K562 (cell line): Measurements from ENCODE around the gene NT5C2. TPM values are rescaled to one million over a fixed set of nuclear protein-coding genes. Genes with fewer than 3 reads are reported as not detected.

Experiments used
- CBFB ChIP-seq: sonication (generic); formaldehyde crosslinking; IDR thresholded peaks from 2 replicates; pipeline ENCODE4 v1.4.0; 2020; ENCODE audit warnings: mild to moderate bottlenecking, missing genetic modification reagents
- CHD4 ChIP-seq: fragments of 200-600 bp; sonication (generic); IDR thresholded peaks from 3 replicates; pipeline ENCODE4 v1.6.1; 2012; ENCODE audit warnings: low read depth, mild to moderate bottlenecking, mixed read lengths, low read length, inconsistent platforms; ENCODE audit not compliant: insufficient read depth, insufficient replicate concordance, poor library complexity, severe bottlenecking
- DDX20 ChIP-seq: fragments of 450-650 bp; IDR thresholded peaks from 2 replicates; pipeline ENCODE4 v1.6.1; 2016; ENCODE audit warnings: missing genetic modification characterization, low read depth, mild to moderate bottlenecking, missing compliant biosample characterization, moderate library complexity
- GTF2F1 ChIP-seq: IDR thresholded peaks from 2 replicates; pipeline ENCODE4 v1.6.1; 2011; ENCODE audit warnings: low read depth, low read length, improper control_type of control experiment
- HNRNPK ChIP-seq: fragments of 200-400 bp; formaldehyde crosslinking; IDR thresholded peaks from one replicate; pipeline ENCODE4 v1.6.1; 2018; ENCODE audit warnings: mild to moderate bottlenecking, low read depth, low read length; ENCODE audit not compliant: poor library complexity, severe bottlenecking
- NR2C1 ChIP-seq, 2 experiments: fragments of 450-650 bp; IDR thresholded peaks; 2 replicates each; pipeline ENCODE4 v1.6.1; 2017; ENCODE audit warnings: mild to moderate bottlenecking in 2 of 2, antibody characterized with exemption in 1 of 2, inconsistent platforms in 1 of 2, missing compliant biosample characterization in 1 of 2, missing genetic modification characterization in 1 of 2
- PCBP2 ChIP-seq: fragments of 200-400 bp; formaldehyde crosslinking; IDR thresholded peaks from 2 replicates; pipeline ENCODE4 v1.6.1; 2018; ENCODE audit warnings: low read length, low read depth, mild to moderate bottlenecking, moderate library complexity; ENCODE audit not compliant: poor library complexity, severe bottlenecking
- SETDB1 ChIP-seq: IDR thresholded peaks from one replicate; pipeline ENCODE4 v1.6.1; 2012; ENCODE audit warnings: low read length, control low read depth, inconsistent platforms
- SRSF1 ChIP-seq: fragments of 200-400 bp; formaldehyde crosslinking; IDR thresholded peaks from 2 replicates; pipeline ENCODE4 v1.6.1; 2017; ENCODE audit warnings: mild to moderate bottlenecking, low read depth, low read length, moderate library complexity
- TARDBP ChIP-seq: fragments of 450-650 bp; IDR thresholded peaks from 2 replicates; pipeline ENCODE4 v1.6.1; 2016
- ZNF124 ChIP-seq: sonication (generic); formaldehyde crosslinking; IDR thresholded peaks from 2 replicates; pipeline ENCODE4 v1.8.1; 2022; ENCODE audit warnings: missing genetic modification reagents
- ZNF174 ChIP-seq: fragments of 250-450 bp; sonication (Bioruptor Pico); IDR thresholded peaks from 2 replicates; pipeline ENCODE4 v1.4.0; 2020; ENCODE audit warnings: mild to moderate bottlenecking
- ZNF212 ChIP-seq: fragments of 450-650 bp; formaldehyde crosslinking; IDR thresholded peaks from 2 replicates; pipeline ENCODE4 v1.4.0; 2020; ENCODE audit warnings: mild to moderate bottlenecking
- polyA plus RNA-seq, 8 experiments: library from polyadenylated mRNA; depleted of rRNA in 4 of 8; stranded (reverse) in 5 of 8; unstranded in 3 of 8; fragments of >200 nt; fragmentation: Nextera tagmentation in 2 of 8; fragmentation: Illumina TruSeq in 1 of 8; extraction: Ambion mirVana in 2 of 8; extraction: Trizol in 1 of 8; gene quantifications; 2 replicates each; pipeline versions ENCODE4 v1.2.1 to v1.2.3, GENCODE V29; 2011 to 2014; ENCODE audit warnings: inconsistent platforms in 1 of 8, missing spikeins in 1 of 8
- total RNA-seq, 7 experiments: library from RNA; depleted of rRNA in 6 of 7; stranded (reverse); fragments of >200 nt in 6 of 7; fragmentation: Illumina TruSeq in 2 of 7; extraction: Trizol in 2 of 7; gene quantifications; 2 replicates each; pipeline versions ENCODE4 v1.2.1 to v1.2.3, GENCODE V29; 2011 to 2021; ENCODE audit warnings: low replicate concordance in 1 of 7
- TF ChIP-seq, protein P1 (sequence below): IDR thresholded peaks from 3 replicates; pipeline ENCODE4 v1.6.1; 2011; ENCODE audit warnings: borderline replicate concordance, mild to moderate bottlenecking, moderate library complexity; ENCODE audit not compliant: insufficient read length; ENCODE audit errors: extremely low read depth
- TF ChIP-seq, protein P2 (sequence below): fragments of 450-650 bp; IDR thresholded peaks from 2 replicates; pipeline ENCODE4 v1.6.1; 2018; ENCODE audit not compliant: partially characterized antibody
- TF ChIP-seq, protein P3 (sequence below): sonication (generic); formaldehyde crosslinking; IDR thresholded peaks from 2 replicates; pipeline ENCODE4 v1.8.0; 2022; ENCODE audit warnings: missing genetic modification reagents, mild to moderate bottlenecking, borderline replicate concordance
- TF ChIP-seq, protein P4 (sequence below): sonication (generic); formaldehyde crosslinking; IDR thresholded peaks from 2 replicates; pipeline ENCODE4 v1.8.1; 2022; ENCODE audit warnings: missing genetic modification reagents

Gene NT5C2
- total and polyA plus RNA-seq, 9 of the 15 experiments (the other 6 are each of a cell fraction or from before 2014, with no cell fraction given), result 11.3 to 45.2 (median 27.7) TPM

DNA sequence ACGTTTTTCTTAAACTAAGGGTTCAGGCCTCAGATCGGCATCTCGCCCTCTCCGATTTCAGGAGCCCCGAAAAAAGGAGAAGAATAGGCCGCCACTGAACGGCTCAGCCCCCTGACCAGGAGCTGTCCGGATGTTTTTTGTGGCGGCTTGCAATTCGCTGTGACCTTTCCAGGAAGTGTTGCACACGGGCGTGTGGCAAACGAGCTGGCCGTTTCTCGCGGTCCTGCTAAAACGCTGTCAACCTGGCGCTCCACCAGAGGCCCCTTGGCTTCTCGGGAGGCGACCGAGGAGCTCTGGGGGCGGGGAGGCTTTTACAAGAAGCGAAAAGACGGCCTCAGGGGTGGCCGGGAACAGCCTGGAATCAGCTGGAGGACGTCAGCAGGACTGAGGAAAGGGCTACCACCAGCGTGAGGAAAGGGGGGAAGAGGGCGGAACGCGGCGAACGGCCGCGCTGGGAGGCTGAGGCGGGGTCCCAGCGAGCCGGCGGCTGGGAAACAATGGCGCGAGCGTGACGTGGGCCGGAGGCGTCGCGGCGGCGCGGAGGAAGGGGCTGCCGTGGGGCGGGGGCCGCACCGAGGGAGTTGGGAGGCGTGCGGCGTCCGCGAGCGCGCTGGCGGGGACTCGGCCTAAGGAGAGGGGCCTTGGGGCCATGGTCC is 493 bp downstream of the NT5C2 start (continued):
- TF ChIP-seq, protein P1, sequence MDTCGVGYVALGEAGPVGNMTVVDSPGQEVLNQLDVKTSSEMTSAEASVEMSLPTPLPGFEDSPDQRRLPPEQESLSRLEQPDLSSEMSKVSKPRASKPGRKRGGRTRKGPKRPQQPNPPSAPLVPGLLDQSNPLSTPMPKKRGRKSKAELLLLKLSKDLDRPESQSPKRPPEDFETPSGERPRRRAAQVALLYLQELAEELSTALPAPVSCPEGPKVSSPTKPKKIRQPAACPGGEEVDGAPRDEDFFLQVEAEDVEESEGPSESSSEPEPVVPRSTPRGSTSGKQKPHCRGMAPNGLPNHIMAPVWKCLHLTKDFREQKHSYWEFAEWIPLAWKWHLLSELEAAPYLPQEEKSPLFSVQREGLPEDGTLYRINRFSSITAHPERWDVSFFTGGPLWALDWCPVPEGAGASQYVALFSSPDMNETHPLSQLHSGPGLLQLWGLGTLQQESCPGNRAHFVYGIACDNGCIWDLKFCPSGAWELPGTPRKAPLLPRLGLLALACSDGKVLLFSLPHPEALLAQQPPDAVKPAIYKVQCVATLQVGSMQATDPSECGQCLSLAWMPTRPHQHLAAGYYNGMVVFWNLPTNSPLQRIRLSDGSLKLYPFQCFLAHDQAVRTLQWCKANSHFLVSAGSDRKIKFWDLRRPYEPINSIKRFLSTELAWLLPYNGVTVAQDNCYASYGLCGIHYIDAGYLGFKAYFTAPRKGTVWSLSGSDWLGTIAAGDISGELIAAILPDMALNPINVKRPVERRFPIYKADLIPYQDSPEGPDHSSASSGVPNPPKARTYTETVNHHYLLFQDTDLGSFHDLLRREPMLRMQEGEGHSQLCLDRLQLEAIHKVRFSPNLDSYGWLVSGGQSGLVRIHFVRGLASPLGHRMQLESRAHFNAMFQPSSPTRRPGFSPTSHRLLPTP, result no peak
- TF ChIP-seq PCBP2 (no peak), TARDBP (no peak), ZNF124 (CRISPR knock-in tag) (no peak), HNRNPK (no peak), ZNF212 (CRISPR knock-in tag) (no peak), DDX20 (tag) (no peak), NR2C1 (IDR thresholded peaks at IDR 0.05) (peak; percentile 68; the same call in 1 of the 2 replicates), NR2C1 (tag; IDR thresholded peaks at IDR 0.05) (peak; percentile 86), CBFB (CRISPR knock-in tag) (no peak), SETDB1 (no peak), GTF2F1 (no peak), CHD4 (no peak), ZNF174 (CRISPR knock-in tag) (no peak), SRSF1 (no peak)
- TF ChIP-seq, protein P2, sequence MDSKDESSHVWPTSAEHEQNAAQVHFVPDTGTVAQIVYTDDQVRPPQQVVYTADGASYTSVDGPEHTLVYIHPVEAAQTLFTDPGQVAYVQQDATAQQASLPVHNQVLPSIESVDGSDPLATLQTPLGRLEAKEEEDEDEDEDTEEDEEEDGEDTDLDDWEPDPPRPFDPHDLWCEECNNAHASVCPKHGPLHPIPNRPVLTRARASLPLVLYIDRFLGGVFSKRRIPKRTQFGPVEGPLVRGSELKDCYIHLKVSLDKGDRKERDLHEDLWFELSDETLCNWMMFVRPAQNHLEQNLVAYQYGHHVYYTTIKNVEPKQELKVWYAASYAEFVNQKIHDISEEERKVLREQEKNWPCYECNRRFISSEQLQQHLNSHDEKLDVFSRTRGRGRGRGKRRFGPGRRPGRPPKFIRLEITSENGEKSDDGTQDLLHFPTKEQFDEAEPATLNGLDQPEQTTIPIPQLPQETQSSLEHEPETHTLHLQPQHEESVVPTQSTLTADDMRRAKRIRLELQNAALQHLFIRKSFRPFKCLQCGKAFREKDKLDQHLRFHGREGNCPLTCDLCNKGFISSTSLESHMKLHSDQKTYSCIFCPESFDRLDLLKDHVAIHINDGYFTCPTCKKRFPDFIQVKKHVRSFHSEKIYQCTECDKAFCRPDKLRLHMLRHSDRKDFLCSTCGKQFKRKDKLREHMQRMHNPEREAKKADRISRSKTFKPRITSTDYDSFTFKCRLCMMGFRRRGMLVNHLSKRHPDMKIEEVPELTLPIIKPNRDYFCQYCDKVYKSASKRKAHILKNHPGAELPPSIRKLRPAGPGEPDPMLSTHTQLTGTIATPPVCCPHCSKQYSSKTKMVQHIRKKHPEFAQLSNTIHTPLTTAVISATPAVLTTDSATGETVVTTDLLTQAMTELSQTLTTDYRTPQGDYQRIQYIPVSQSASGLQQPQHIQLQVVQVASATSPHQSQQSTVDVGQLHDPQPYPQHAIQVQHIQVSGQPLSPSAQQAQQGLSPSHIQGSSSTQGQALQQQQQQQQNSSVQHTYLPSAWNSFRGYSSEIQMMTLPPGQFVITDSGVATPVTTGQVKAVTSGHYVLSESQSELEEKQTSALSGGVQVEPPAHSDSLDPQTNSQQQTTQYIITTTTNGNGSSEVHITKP, result no peak
- TF ChIP-seq, protein P3, sequence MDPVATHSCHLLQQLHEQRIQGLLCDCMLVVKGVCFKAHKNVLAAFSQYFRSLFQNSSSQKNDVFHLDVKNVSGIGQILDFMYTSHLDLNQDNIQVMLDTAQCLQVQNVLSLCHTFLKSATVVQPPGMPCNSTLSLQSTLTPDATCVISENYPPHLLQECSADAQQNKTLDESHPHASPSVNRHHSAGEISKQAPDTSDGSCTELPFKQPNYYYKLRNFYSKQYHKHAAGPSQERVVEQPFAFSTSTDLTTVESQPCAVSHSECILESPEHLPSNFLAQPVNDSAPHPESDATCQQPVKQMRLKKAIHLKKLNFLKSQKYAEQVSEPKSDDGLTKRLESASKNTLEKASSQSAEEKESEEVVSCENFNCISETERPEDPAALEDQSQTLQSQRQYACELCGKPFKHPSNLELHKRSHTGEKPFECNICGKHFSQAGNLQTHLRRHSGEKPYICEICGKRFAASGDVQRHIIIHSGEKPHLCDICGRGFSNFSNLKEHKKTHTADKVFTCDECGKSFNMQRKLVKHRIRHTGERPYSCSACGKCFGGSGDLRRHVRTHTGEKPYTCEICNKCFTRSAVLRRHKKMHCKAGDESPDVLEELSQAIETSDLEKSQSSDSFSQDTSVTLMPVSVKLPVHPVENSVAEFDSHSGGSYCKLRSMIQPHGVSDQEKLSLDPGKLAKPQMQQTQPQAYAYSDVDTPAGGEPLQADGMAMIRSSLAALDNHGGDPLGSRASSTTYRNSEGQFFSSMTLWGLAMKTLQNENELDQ (CRISPR knock-in tag), result no peak
- TF ChIP-seq, protein P4, sequence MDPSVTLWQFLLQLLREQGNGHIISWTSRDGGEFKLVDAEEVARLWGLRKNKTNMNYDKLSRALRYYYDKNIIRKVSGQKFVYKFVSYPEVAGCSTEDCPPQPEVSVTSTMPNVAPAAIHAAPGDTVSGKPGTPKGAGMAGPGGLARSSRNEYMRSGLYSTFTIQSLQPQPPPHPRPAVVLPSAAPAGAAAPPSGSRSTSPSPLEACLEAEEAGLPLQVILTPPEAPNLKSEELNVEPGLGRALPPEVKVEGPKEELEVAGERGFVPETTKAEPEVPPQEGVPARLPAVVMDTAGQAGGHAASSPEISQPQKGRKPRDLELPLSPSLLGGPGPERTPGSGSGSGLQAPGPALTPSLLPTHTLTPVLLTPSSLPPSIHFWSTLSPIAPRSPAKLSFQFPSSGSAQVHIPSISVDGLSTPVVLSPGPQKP (CRISPR knock-in tag), result no peak
